ENCODE results near the gene TPD52L3. TPM values are rescaled to one million over a fixed set of nuclear protein-coding genes. Genes with fewer than 3 reads are reported as not detected.

The TPD52L3 gene
- total RNA-seq, 1 donor from 2014 or later: not detected

- H3K4me3 Mint-ChIP-seq: no peak overlapping the region
- DNase-seq (no peak), ATAC-seq (ENCODE audit: low read depth) (no peak)
- H3K9me3 Mint-ChIP-seq: peaks cover 8% of the 10 kb centered on the region
- no peak for TF ChIP-seq CTCF (IDR thresholded peaks at IDR 0.05)
- peaks cover 2% of the 10 kb centered on the region for H3K36me3 Mint-ChIP-seq (ENCODE audit: low read depth)
- no peaks in the 10 kb centered on the region for H3K4me1 Mint-ChIP-seq
- ChIA-PET POLR2A (no interaction called here), CTCF (no interaction called here)
- no peak overlapping the region for H3K27ac Mint-ChIP-seq
- intact Hi-C loops (cut with micrococcal nuclease): no loop called here
- H3K27me3 Mint-ChIP-seq: no peaks in the 10 kb centered on the region
Measured at GRCh38 chr9:6368831-6369230, 40.7 kb downstream of the TPD52L3 start.

Other genes with a start within 250 kb of the TPD52L3 start
- not detected in 2 replicates for gene IL33, start 112.6 kb upstream of the TPD52L3 start, total RNA-seq
- 81.1 and 114 TPM in 2 replicates for gene UHRF2, start 84.8 kb downstream of the TPD52L3 start, total RNA-seq

Data from activated B cell treated with CpG ODN at 0.5 μM for 24 hours (primary cell).